WTC11 (cell line): ENCODE results near the gene FUCA1. TPM values are rescaled to one million over a fixed set of nuclear protein-coding genes. Genes with fewer than 3 reads are reported as not detected.

ENCODE experiments used
- ATAC-seq: fragments of 200-7000 bp; cut with Tn5 transposase; 2 replicates; pipeline ENCODE4 v1.10.0; 2021; ENCODE audit warnings: mild to moderate bottlenecking, moderate library complexity
- Bru-seq: library from RNA; stranded (reverse); fragments of 400-500 nt; gene quantifications from one replicate; lab custom pipeline; 2021; lab: Mats Ljungman, UMichigan
- CTCF ChIA-PET: fragments of 300-600 bp; sonication (Branson Sonifier 250); formaldehyde crosslinking; loops from one replicate; lab custom pipeline; 2021; ENCODE audit warnings: antibody characterized with exemption; lab: Charles Lee
- POLR2A ChIA-PET: fragments of 350-600 bp; sonication (Branson Sonifier 250); formaldehyde crosslinking; loops from one replicate; lab custom pipeline; 2021; ENCODE audit warnings: antibody characterized with exemption; lab: Charles Lee
- DNase-seq: peaks from one replicate; pipeline ENCODE4 v3.0.0; 2021; ENCODE audit warnings: low spot score
- H3K27ac Mint-ChIP-seq: 2 replicates; pipeline ENCODE4 v1.8.0; 2021; ENCODE audit warnings: mixed read lengths
- H3K27me3 Mint-ChIP-seq: 2 replicates; pipeline ENCODE4 v1.8.0; 2021; ENCODE audit warnings: low read depth, mild to moderate bottlenecking, moderate library complexity, mixed read lengths
- H3K36me3 Mint-ChIP-seq: 2 replicates; pipeline ENCODE4 v1.8.0; 2021; ENCODE audit warnings: mixed read lengths
- H3K4me1 Mint-ChIP-seq: 2 replicates; pipeline ENCODE4 v1.8.0; 2022; ENCODE audit warnings: mixed read lengths
- H3K4me3 Mint-ChIP-seq: 2 replicates; pipeline ENCODE4 v1.8.0; 2021; ENCODE audit warnings: mild to moderate bottlenecking, moderate library complexity, mixed read lengths
- H3K9me3 Mint-ChIP-seq: 2 replicates; pipeline ENCODE4 v1.8.0; 2021; ENCODE audit warnings: mixed read lengths
- CREB1 ChIP-seq: sonication (generic); formaldehyde crosslinking; IDR thresholded peaks from 2 replicates; pipeline ENCODE4 v1.8.0; 2023; ENCODE audit warnings: mild to moderate bottlenecking, missing genetic modification reagents
- ETV6 ChIP-seq: sonication (generic); formaldehyde crosslinking; IDR thresholded peaks from 2 replicates; pipeline ENCODE4 v1.8.1; 2022; ENCODE audit warnings: mild to moderate bottlenecking, missing genetic modification reagents
- FOXK1 ChIP-seq: sonication (generic); formaldehyde crosslinking; IDR thresholded peaks from 2 replicates; pipeline ENCODE4 v1.8.0; 2022; ENCODE audit warnings: mild to moderate bottlenecking, moderate library complexity, missing genetic modification reagents
- FOXP1 ChIP-seq: sonication (generic); formaldehyde crosslinking; IDR thresholded peaks from 2 replicates; pipeline ENCODE4 v1.8.0; 2022; ENCODE audit warnings: missing genetic modification reagents, mild to moderate bottlenecking, moderate library complexity, borderline replicate concordance
- NFE2L1 ChIP-seq: sonication (generic); formaldehyde crosslinking; IDR thresholded peaks from 2 replicates; pipeline ENCODE4 v1.8.1; 2023; ENCODE audit warnings: missing genetic modification reagents
- NFYB ChIP-seq: sonication (generic); formaldehyde crosslinking; conservative IDR thresholded peaks from 2 replicates; pipeline ENCODE4 v1.8.0; 2022; ENCODE audit warnings: low read depth, missing genetic modification reagents
- SP1 ChIP-seq: sonication (generic); formaldehyde crosslinking; conservative IDR thresholded peaks from 2 replicates; pipeline ENCODE4 v1.8.1; 2022; ENCODE audit warnings: missing genetic modification reagents
- TEAD1 ChIP-seq: sonication (generic); formaldehyde crosslinking; IDR thresholded peaks from 2 replicates; pipeline ENCODE4 v1.8.0; 2022; ENCODE audit warnings: mild to moderate bottlenecking, missing genetic modification reagents
- TEAD4 ChIP-seq: sonication (generic); formaldehyde crosslinking; IDR thresholded peaks from 2 replicates; pipeline ENCODE4 v1.8.0; 2022; ENCODE audit warnings: mild to moderate bottlenecking, missing genetic modification reagents
- TP53 ChIP-seq: sonication (generic); formaldehyde crosslinking; IDR thresholded peaks from 2 replicates; pipeline ENCODE4 v1.8.1; 2023; ENCODE audit warnings: mild to moderate bottlenecking, missing genetic modification reagents
- ZNF121 ChIP-seq: sonication (generic); formaldehyde crosslinking; IDR thresholded peaks from 2 replicates; pipeline ENCODE4 v1.8.0; 2023; ENCODE audit warnings: missing genetic modification reagents
- ZNF232 ChIP-seq: sonication (generic); formaldehyde crosslinking; IDR thresholded peaks from 2 replicates; pipeline ENCODE4 v1.8.0; 2022; ENCODE audit warnings: mild to moderate bottlenecking, missing genetic modification reagents
- long read RNA-seq, 3 experiments: library from RNA in 1 of 3; library from capped mRNA in 1 of 3; library from polyadenylated mRNA in 1 of 3; unstranded in 2 of 3; stranded (forward) in 1 of 3; transcript quantifications; one replicate each; pipeline ENCODE4 v2.0.0, GENCODE V29; 2021
- total RNA-seq: library from RNA; stranded (reverse); gene quantifications from 3 replicates; pipeline ENCODE4 v1.2.3, GENCODE V29; 2021
- TF ChIP-seq, protein P1 (sequence below): fragments of 200-600 bp; IDR thresholded peaks from 2 replicates; pipeline ENCODE4 v1.8.0; 2022; ENCODE audit warnings: antibody characterized with exemption
- TF ChIP-seq, protein P2 (sequence below): sonication (generic); formaldehyde crosslinking; IDR thresholded peaks from 2 replicates; pipeline ENCODE4 v1.8.0; 2023; ENCODE audit warnings: missing genetic modification reagents, mild to moderate bottlenecking, borderline replicate concordance
- TF ChIP-seq, protein P3 (sequence below): sonication (generic); formaldehyde crosslinking; IDR thresholded peaks from 2 replicates; pipeline ENCODE4 v1.8.1; 2022; ENCODE audit warnings: mild to moderate bottlenecking, missing genetic modification reagents, moderate library complexity, borderline replicate concordance
- TF ChIP-seq, protein P4 (sequence below): sonication (generic); formaldehyde crosslinking; IDR thresholded peaks from 2 replicates; pipeline ENCODE4 v1.8.1; 2023; ENCODE audit warnings: mild to moderate bottlenecking, missing genetic modification reagents
- TF ChIP-seq, protein P5 (sequence below): sonication (generic); formaldehyde crosslinking; IDR thresholded peaks from 2 replicates; pipeline ENCODE4 v1.8.0; 2022; ENCODE audit warnings: mild to moderate bottlenecking, missing genetic modification reagents
- TF ChIP-seq, protein P6 (sequence below): sonication (generic); formaldehyde crosslinking; IDR thresholded peaks from 2 replicates; pipeline ENCODE4 v1.8.0; 2022; ENCODE audit warnings: mild to moderate bottlenecking, missing genetic modification reagents
- TF ChIP-seq, protein P7 (sequence below): fragments of 250-450 bp; sonication (Bioruptor Pico); IDR thresholded peaks from 2 replicates; pipeline ENCODE4 v1.9.0; 2021; ENCODE audit warnings: mild to moderate bottlenecking
- TF ChIP-seq, protein P8 (sequence below): sonication (generic); formaldehyde crosslinking; IDR thresholded peaks from 2 replicates; pipeline ENCODE4 v1.8.1; 2023; ENCODE audit warnings: mild to moderate bottlenecking, moderate library complexity, missing genetic modification reagents

The FUCA1 gene
- 7.5 to 8.3 TPM (median 7.8 TPM) in 3 replicates for total RNA-seq
- Bru-seq, nascent RNA = percentile 36 among the genes with signal in this experiment
- long read RNA-seq, experiment 1, transcript FUCA1-201 (8 exons, 2,047 nt) = major isoform, 34 of 40 reads
- long read RNA-seq, experiment 1, partial matches to known transcripts = 0 of 40 reads
- long read RNA-seq, experiment 1, other reads (novel, unspliced or antisense) = 6 of 40 reads
- long read RNA-seq, experiment 2, transcript FUCA1-201 (8 exons, 2,047 nt) = major isoform, 14 of 18 reads
- long read RNA-seq, experiment 2, partial matches to known transcripts = 3 of 18 reads
- long read RNA-seq, experiment 2, other reads (novel, unspliced or antisense) = 1 of 18 reads
- long read RNA-seq, experiment 3, transcript FUCA1-201 (8 exons, 2,047 nt) = major isoform, 24 of 25 reads
- long read RNA-seq, experiment 3, partial matches to known transcripts = 0 of 25 reads
- long read RNA-seq, experiment 3, other reads (novel, unspliced or antisense) = 1 of 25 reads

DNA sequence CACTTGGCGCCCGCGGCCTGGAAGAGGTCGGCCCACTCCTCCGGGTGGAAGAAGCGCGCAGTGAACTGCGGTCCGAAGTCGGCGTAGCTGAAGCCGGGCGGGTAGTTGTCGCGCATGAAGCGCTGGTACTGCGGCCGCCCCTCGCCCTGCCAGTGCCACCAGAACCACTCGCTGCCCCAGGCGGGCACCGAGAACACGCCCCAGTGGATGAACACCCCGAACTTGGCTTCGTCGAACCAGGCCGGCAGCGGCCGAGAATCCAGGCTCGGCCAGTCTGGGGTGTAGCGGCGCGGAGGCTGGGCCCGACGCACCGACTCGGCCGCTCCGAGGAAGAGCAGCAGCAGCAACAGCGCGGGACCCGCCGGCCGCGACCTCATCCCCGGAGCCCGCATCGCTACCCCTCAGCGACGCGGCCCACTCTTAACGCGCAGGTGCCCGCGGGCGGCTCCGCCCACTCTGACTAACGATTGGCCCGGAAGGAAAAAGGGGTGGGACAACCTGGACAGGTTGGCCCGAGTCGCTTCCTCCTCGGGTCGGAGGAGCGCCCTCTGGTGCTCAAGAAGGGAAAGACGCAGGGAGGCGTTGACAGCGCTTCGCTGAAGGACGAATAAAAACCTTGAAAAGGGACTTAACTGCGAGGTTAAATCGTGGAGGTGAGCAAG lies at the start of gene FUCA1:
FUCA1 (minus strand) TSS at position 396 of the 662 bp plus-strand sequence; CDS start at position 392, 4 bp downstream.
- Mint-ChIP-seq H3K4me3 (peak within 1 kb of the TSS; percentile 71), H3K27me3 (peaks cover 50% of the 10 kb centered on the region), H3K4me1 (peaks cover 14% of the 10 kb centered on the region), H3K9me3 (no peaks in the 10 kb centered on the region), H3K36me3 (peaks cover 3% of the 10 kb centered on the region; the same call in 1 of the 2 replicates), H3K27ac (no peak within 1 kb of the TSS)
- DNase-seq = peak; percentile 98
- CTCF ChIA-PET = interaction anchor here (1.4 to 4.0 kb wide), 4 partner anchors 19 to 96 kb away, joined by 3 to 47 read pairs (median 3); partner anchors contain the start of gene GALE
- TF ChIP-seq, protein P1, sequence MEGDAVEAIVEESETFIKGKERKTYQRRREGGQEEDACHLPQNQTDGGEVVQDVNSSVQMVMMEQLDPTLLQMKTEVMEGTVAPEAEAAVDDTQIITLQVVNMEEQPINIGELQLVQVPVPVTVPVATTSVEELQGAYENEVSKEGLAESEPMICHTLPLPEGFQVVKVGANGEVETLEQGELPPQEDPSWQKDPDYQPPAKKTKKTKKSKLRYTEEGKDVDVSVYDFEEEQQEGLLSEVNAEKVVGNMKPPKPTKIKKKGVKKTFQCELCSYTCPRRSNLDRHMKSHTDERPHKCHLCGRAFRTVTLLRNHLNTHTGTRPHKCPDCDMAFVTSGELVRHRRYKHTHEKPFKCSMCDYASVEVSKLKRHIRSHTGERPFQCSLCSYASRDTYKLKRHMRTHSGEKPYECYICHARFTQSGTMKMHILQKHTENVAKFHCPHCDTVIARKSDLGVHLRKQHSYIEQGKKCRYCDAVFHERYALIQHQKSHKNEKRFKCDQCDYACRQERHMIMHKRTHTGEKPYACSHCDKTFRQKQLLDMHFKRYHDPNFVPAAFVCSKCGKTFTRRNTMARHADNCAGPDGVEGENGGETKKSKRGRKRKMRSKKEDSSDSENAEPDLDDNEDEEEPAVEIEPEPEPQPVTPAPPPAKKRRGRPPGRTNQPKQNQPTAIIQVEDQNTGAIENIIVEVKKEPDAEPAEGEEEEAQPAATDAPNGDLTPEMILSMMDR = peak; percentile 88
- peak; percentile 67; the same call in 1 of the 2 replicates for TF ChIP-seq FOXP1 (CRISPR knock-in tag)
- TF ChIP-seq, protein P2, sequence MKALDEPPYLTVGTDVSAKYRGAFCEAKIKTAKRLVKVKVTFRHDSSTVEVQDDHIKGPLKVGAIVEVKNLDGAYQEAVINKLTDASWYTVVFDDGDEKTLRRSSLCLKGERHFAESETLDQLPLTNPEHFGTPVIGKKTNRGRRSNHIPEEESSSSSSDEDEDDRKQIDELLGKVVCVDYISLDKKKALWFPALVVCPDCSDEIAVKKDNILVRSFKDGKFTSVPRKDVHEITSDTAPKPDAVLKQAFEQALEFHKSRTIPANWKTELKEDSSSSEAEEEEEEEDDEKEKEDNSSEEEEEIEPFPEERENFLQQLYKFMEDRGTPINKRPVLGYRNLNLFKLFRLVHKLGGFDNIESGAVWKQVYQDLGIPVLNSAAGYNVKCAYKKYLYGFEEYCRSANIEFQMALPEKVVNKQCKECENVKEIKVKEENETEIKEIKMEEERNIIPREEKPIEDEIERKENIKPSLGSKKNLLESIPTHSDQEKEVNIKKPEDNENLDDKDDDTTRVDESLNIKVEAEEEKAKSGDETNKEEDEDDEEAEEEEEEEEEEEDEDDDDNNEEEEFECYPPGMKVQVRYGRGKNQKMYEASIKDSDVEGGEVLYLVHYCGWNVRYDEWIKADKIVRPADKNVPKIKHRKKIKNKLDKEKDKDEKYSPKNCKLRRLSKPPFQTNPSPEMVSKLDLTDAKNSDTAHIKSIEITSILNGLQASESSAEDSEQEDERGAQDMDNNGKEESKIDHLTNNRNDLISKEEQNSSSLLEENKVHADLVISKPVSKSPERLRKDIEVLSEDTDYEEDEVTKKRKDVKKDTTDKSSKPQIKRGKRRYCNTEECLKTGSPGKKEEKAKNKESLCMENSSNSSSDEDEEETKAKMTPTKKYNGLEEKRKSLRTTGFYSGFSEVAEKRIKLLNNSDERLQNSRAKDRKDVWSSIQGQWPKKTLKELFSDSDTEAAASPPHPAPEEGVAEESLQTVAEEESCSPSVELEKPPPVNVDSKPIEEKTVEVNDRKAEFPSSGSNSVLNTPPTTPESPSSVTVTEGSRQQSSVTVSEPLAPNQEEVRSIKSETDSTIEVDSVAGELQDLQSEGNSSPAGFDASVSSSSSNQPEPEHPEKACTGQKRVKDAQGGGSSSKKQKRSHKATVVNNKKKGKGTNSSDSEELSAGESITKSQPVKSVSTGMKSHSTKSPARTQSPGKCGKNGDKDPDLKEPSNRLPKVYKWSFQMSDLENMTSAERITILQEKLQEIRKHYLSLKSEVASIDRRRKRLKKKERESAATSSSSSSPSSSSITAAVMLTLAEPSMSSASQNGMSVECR = peak; percentile 77; the same call in 1 of the 2 replicates
- TF ChIP-seq CREB1 (CRISPR knock-in tag) = 0 out of 2 replicates have a peak, but pooled peaks have one; percentile 32
- TF ChIP-seq ETV6 (CRISPR knock-in tag) = peak; percentile 67; the same call in 1 of the 2 replicates
- no peak for TF ChIP-seq TEAD4 (CRISPR knock-in tag)
- no peak for TF ChIP-seq TP53 (CRISPR knock-in tag)
- TF ChIP-seq FOXK1 = peak; percentile 16; the same call in 1 of the 2 replicates
- peak; percentile 62 for TF ChIP-seq SP1
- peak; percentile 39; the same call in 1 of the 2 replicates for TF ChIP-seq TEAD1 (CRISPR knock-in tag)
- TF ChIP-seq, protein P3, sequence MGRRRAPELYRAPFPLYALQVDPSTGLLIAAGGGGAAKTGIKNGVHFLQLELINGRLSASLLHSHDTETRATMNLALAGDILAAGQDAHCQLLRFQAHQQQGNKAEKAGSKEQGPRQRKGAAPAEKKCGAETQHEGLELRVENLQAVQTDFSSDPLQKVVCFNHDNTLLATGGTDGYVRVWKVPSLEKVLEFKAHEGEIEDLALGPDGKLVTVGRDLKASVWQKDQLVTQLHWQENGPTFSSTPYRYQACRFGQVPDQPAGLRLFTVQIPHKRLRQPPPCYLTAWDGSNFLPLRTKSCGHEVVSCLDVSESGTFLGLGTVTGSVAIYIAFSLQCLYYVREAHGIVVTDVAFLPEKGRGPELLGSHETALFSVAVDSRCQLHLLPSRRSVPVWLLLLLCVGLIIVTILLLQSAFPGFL = no peak
- TF ChIP-seq, protein P4, sequence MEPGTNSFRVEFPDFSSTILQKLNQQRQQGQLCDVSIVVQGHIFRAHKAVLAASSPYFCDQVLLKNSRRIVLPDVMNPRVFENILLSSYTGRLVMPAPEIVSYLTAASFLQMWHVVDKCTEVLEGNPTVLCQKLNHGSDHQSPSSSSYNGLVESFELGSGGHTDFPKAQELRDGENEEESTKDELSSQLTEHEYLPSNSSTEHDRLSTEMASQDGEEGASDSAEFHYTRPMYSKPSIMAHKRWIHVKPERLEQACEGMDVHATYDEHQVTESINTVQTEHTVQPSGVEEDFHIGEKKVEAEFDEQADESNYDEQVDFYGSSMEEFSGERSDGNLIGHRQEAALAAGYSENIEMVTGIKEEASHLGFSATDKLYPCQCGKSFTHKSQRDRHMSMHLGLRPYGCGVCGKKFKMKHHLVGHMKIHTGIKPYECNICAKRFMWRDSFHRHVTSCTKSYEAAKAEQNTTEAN = peak; percentile 47; the same call in 1 of the 2 replicates
- peak; percentile 39; the same call in 1 of the 2 replicates for TF ChIP-seq ZNF121 (CRISPR knock-in tag)
- TF ChIP-seq NFE2L1 = 0 out of 2 replicates have a peak, but pooled peaks have one; percentile 20
- TF ChIP-seq, protein P5, sequence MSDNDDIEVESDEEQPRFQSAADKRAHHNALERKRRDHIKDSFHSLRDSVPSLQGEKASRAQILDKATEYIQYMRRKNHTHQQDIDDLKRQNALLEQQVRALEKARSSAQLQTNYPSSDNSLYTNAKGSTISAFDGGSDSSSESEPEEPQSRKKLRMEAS (CRISPR knock-in tag) = peak; percentile 72
- TF ChIP-seq ZNF232 (CRISPR knock-in tag) = peak; percentile 63; the same call in 1 of the 2 replicates
- TF ChIP-seq, protein P6, sequence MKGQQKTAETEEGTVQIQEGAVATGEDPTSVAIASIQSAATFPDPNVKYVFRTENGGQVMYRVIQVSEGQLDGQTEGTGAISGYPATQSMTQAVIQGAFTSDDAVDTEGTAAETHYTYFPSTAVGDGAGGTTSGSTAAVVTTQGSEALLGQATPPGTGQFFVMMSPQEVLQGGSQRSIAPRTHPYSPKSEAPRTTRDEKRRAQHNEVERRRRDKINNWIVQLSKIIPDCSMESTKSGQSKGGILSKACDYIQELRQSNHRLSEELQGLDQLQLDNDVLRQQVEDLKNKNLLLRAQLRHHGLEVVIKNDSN (CRISPR knock-in tag) = 0 out of 2 replicates have a peak, but pooled peaks have one; percentile 21
- TF ChIP-seq NFYB (CRISPR knock-in tag) = no peak; the same call in 1 of the 2 replicates
- TF ChIP-seq, protein P7, sequence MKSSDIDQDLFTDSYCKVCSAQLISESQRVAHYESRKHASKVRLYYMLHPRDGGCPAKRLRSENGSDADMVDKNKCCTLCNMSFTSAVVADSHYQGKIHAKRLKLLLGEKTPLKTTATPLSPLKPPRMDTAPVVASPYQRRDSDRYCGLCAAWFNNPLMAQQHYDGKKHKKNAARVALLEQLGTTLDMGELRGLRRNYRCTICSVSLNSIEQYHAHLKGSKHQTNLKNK (CRISPR knock-in tag) = no peak
- TF ChIP-seq, protein P8, sequence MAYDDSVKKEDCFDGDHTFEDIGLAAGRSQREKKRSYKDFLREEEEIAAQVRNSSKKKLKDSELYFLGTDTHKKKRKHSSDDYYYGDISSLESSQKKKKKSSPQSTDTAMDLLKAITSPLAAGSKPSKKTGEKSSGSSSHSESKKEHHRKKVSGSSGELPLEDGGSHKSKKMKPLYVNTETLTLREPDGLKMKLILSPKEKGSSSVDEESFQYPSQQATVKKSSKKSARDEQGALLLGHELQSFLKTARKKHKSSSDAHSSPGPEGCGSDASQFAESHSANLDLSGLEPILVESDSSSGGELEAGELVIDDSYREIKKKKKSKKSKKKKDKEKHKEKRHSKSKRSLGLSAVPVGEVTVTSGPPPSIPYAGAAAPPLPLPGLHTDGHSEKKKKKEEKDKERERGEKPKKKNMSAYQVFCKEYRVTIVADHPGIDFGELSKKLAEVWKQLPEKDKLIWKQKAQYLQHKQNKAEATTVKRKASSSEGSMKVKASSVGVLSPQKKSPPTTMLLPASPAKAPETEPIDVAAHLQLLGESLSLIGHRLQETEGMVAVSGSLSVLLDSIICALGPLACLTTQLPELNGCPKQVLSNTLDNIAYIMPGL (CRISPR knock-in tag) = peak; percentile 76; the same call in 1 of the 2 replicates
- peak; percentile 99 for ATAC-seq
- POLR2A ChIA-PET = no interaction called here
